Measurements from ENCODE around the gene DRC7. TPM values are rescaled to one million over a fixed set of nuclear protein-coding genes. Genes with fewer than 3 reads are reported as not detected.
"Not testable (repeated sequence)": the region's sequence is repeated elsewhere in the genome, so short reads cannot be mapped to it uniquely, and the experiment has no call there.

Gene DRC7
- total RNA-seq, 1 donor from 2014 or later = not detected

- no peak for DNase-seq (ENCODE audit: low spot score)
Measured at GRCh38 chr16:57658878-57659674, 35.5 kb upstream of the DRC7 start.

GRCh38 chr16:57660715-57661463 is 33.7 kb upstream of the DRC7 start:
- no peak for DNase-seq (ENCODE audit: low spot score)

- no peak for DNase-seq (ENCODE audit: low spot score)
Measured at GRCh38 chr16:57661510-57661909, 33.1 kb upstream of the DRC7 start.

- no peak for DNase-seq (ENCODE audit: low spot score)
Measured at GRCh38 chr16:57661936-57662906, 32.4 kb upstream of the DRC7 start.

- DNase-seq (ENCODE audit: low spot score) = no peak
Measured at GRCh38 chr16:57663436-57663835, 31.2 kb upstream of the DRC7 start.

GRCh38 chr16:57663917-57664661 is 30.5 kb upstream of the DRC7 start:
- no peak for DNase-seq (ENCODE audit: low spot score)

GRCh38 chr16:57664662-57665025 is 30.0 kb upstream of the DRC7 start:
- no peak for DNase-seq (ENCODE audit: low spot score)

- DNase-seq (ENCODE audit: low spot score) = no peak
Measured at GRCh38 chr16:57665541-57665940, 29.1 kb upstream of the DRC7 start.

GRCh38 chr16:57666353-57667047 is 28.1 kb upstream of the DRC7 start:
- DNase-seq (ENCODE audit: low spot score) = no peak

- DNase-seq (ENCODE audit: low spot score) = no peak
Measured at GRCh38 chr16:57667048-57667525, 27.5 kb upstream of the DRC7 start.

GRCh38 chr16:57667526-57668262 is 26.9 kb upstream of the DRC7 start:
- DNase-seq (ENCODE audit: low spot score) = no peak

GRCh38 chr16:57668263-57668571 is 26.4 kb upstream of the DRC7 start, which contains the start of gene ADGRG3:
TSS of gene ADGRG3 (plus strand) at chr16:57668306. CDS start at chr16:57668348, 42 bp downstream.
- DNase-seq (ENCODE audit: low spot score) = no peak

- no peak for DNase-seq (ENCODE audit: low spot score)
Measured at GRCh38 chr16:57668630-57669475, 25.8 kb upstream of the DRC7 start.

- no peak for DNase-seq (ENCODE audit: low spot score)
Measured at GRCh38 chr16:57669476-57670162, 25.0 kb upstream of the DRC7 start.

GRCh38 chr16:57670196-57670595 is 24.4 kb upstream of the DRC7 start:
- DNase-seq (ENCODE audit: low spot score) = no peak

GRCh38 chr16:57671451-57671850 is 23.2 kb upstream of the DRC7 start:
- DNase-seq (ENCODE audit: low spot score) = not testable (repeated sequence)

GRCh38 chr16:57672416-57672815 is 22.2 kb upstream of the DRC7 start:
- no peak for DNase-seq (ENCODE audit: low spot score)

GRCh38 chr16:57672824-57673223 is 21.8 kb upstream of the DRC7 start:
- no peak for DNase-seq (ENCODE audit: low spot score)

Data from mesenteric fat pad (tissue), 1 donor.